WTC11 (cell line): ENCODE results near the gene BRINP1. TPM values are rescaled to one million over a fixed set of nuclear protein-coding genes. Genes with fewer than 3 reads are reported as not detected.

Experiments used
- ATAC-seq: fragments of 200-7000 bp; cut with Tn5 transposase; 2 replicates; pipeline ENCODE4 v1.10.0; 2021; ENCODE audit warnings: mild to moderate bottlenecking, moderate library complexity
- CTCF ChIA-PET: fragments of 300-600 bp; sonication (Branson Sonifier 250); formaldehyde crosslinking; loops from one replicate; lab custom pipeline; 2021; ENCODE audit warnings: antibody characterized with exemption; lab: Charles Lee
- POLR2A ChIA-PET: fragments of 350-600 bp; sonication (Branson Sonifier 250); formaldehyde crosslinking; loops from one replicate; lab custom pipeline; 2021; ENCODE audit warnings: antibody characterized with exemption; lab: Charles Lee
- DNase-seq: peaks from one replicate; pipeline ENCODE4 v3.0.0; 2021; ENCODE audit warnings: low spot score
- H3K27ac Mint-ChIP-seq: 2 replicates; pipeline ENCODE4 v1.8.0; 2021; ENCODE audit warnings: mixed read lengths
- H3K27me3 Mint-ChIP-seq: 2 replicates; pipeline ENCODE4 v1.8.0; 2021; ENCODE audit warnings: low read depth, mild to moderate bottlenecking, moderate library complexity, mixed read lengths
- H3K36me3 Mint-ChIP-seq: 2 replicates; pipeline ENCODE4 v1.8.0; 2021; ENCODE audit warnings: mixed read lengths
- H3K4me1 Mint-ChIP-seq: 2 replicates; pipeline ENCODE4 v1.8.0; 2022; ENCODE audit warnings: mixed read lengths
- H3K4me3 Mint-ChIP-seq: 2 replicates; pipeline ENCODE4 v1.8.0; 2021; ENCODE audit warnings: mild to moderate bottlenecking, moderate library complexity, mixed read lengths
- H3K9me3 Mint-ChIP-seq: 2 replicates; pipeline ENCODE4 v1.8.0; 2021; ENCODE audit warnings: mixed read lengths
- JAZF1 ChIP-seq: fragments of 250-450 bp; sonication (Bioruptor Pico); IDR thresholded peaks from 2 replicates; pipeline ENCODE4 v1.9.0; 2021; ENCODE audit warnings: moderate library complexity, mild to moderate bottlenecking, inconsistent platforms
- KAT7 ChIP-seq: sonication (generic); formaldehyde crosslinking; IDR thresholded peaks from 2 replicates; pipeline ENCODE4 v1.8.1; 2023; ENCODE audit warnings: missing genetic modification reagents, mild to moderate bottlenecking, borderline replicate concordance
- NFYB ChIP-seq: sonication (generic); formaldehyde crosslinking; conservative IDR thresholded peaks from 2 replicates; pipeline ENCODE4 v1.8.0; 2022; ENCODE audit warnings: low read depth, missing genetic modification reagents
- NR3C1 ChIP-seq: sonication (generic); formaldehyde crosslinking; conservative IDR thresholded peaks from 2 replicates; pipeline ENCODE4 v1.8.1; 2023; ENCODE audit warnings: low read depth, mild to moderate bottlenecking, missing genetic modification reagents
- PREB ChIP-seq: sonication (generic); formaldehyde crosslinking; IDR thresholded peaks from 2 replicates; pipeline ENCODE4 v1.8.1; 2022; ENCODE audit warnings: mild to moderate bottlenecking, missing genetic modification reagents, moderate library complexity, borderline replicate concordance
- RELA ChIP-seq: sonication (generic); formaldehyde crosslinking; IDR thresholded peaks from 2 replicates; pipeline ENCODE4 v1.8.1; 2022; ENCODE audit warnings: missing genetic modification reagents, mild to moderate bottlenecking, borderline replicate concordance
- TEAD1 ChIP-seq: sonication (generic); formaldehyde crosslinking; IDR thresholded peaks from 2 replicates; pipeline ENCODE4 v1.8.0; 2022; ENCODE audit warnings: mild to moderate bottlenecking, missing genetic modification reagents
- ZNF317 ChIP-seq: sonication (generic); formaldehyde crosslinking; IDR thresholded peaks from 2 replicates; pipeline ENCODE4 v1.8.1; 2023; ENCODE audit warnings: low read depth, mild to moderate bottlenecking, moderate library complexity, missing genetic modification reagents, borderline replicate concordance
- ZNF423 ChIP-seq: fragments of 250-450 bp; sonication (Bioruptor Pico); IDR thresholded peaks from 2 replicates; pipeline ENCODE4 v2.1.2; 2022; ENCODE audit warnings: mild to moderate bottlenecking, moderate library complexity
- ZNF532 ChIP-seq: fragments of 250-450 bp; sonication (Bioruptor Pico); IDR thresholded peaks from 2 replicates; pipeline ENCODE4 v1.9.0; 2021; ENCODE audit warnings: mild to moderate bottlenecking, borderline replicate concordance
- ZNF671 ChIP-seq: fragments of 250-450 bp; sonication (Bioruptor Pico); IDR thresholded peaks from 2 replicates; pipeline ENCODE4 v1.8.0; 2021; ENCODE audit warnings: mild to moderate bottlenecking
- total RNA-seq: library from RNA; stranded (reverse); gene quantifications from 3 replicates; pipeline ENCODE4 v1.2.3, GENCODE V29; 2021

BRINP1 gene
- total RNA-seq, 1 experiment from 2014 or later = 19.5 TPM

GRCh38 chr9:119181561-119181960 is 187.7 kb downstream of the BRINP1 start (continued):
- TF ChIP-seq ZNF532 (CRISPR knock-in tag) = no peak
- no peak for TF ChIP-seq NR3C1 (CRISPR knock-in tag)
- TF ChIP-seq ZNF671 = no peak
- no peak for TF ChIP-seq NFYB (CRISPR knock-in tag)
- TF ChIP-seq ZNF317 (CRISPR knock-in tag) = no peak
- TF ChIP-seq, all 79 proteins: peak for 0

- TF ChIP-seq PREB (CRISPR knock-in tag) (no peak), KAT7 (CRISPR knock-in tag) (no peak), JAZF1 (CRISPR knock-in tag) (no peak), TEAD1 (CRISPR knock-in tag) (no peak), ZNF532 (CRISPR knock-in tag) (no peak)
- TF ChIP-seq, all 79 proteins: peak for 0
- Mint-ChIP-seq H3K4me3 (no peak overlapping the region), H3K9me3 (no peaks in the 10 kb centered on the region), H3K4me1 (peaks cover 47% of the 10 kb centered on the region), H3K36me3 (no peaks in the 10 kb centered on the region), H3K27me3 (no peaks in the 10 kb centered on the region), H3K27ac (no peak overlapping the region)
- ATAC-seq = no peak
- DNase-seq = no peak
- ChIA-PET POLR2A (no interaction called here), CTCF (no interaction called here)
Measured at GRCh38 chr9:119180897-119181296, 188.3 kb downstream of the BRINP1 start.

- H3K4me1 Mint-ChIP-seq = peaks cover 47% of the 10 kb centered on the region
- POLR2A ChIA-PET = no interaction called here
- no peaks in the 10 kb centered on the region for H3K9me3 Mint-ChIP-seq
- TF ChIP-seq RELA (CRISPR knock-in tag) (no peak), ZNF423 (CRISPR knock-in tag) (peak; percentile 58; the same call in 1 of the 2 replicates)
- TF ChIP-seq, all 79 proteins: peak for 1
- Mint-ChIP-seq H3K4me3 (no peak overlapping the region), H3K27ac (no peak overlapping the region), H3K27me3 (no peaks in the 10 kb centered on the region), H3K36me3 (peaks cover 3% of the 10 kb centered on the region; the same call in 1 of the 2 replicates)
- ATAC-seq (no peak; the same call in 1 of the 2 replicates), DNase-seq (no peak)
- CTCF ChIA-PET = no interaction called here
Measured at GRCh38 chr9:119179701-119180100, 189.5 kb downstream of the BRINP1 start.
